K562 (cell line): ENCODE results near the gene ALG9. TPM values are rescaled to one million over a fixed set of nuclear protein-coding genes. Genes with fewer than 3 reads are reported as not detected.

Source experiments
- ATAC-seq: fragments of 200-7000 bp; cut with Tn5 transposase; 3 replicates; pipeline ENCODE4 v1.9.1; 2020; ENCODE audit warnings: moderate library complexity
- BruUV-seq: library from RNA; stranded (reverse); fragments of 400-500 nt; replicated peaks from 2 replicates; lab custom pipeline; 2021; lab: Mats Ljungman, UMichigan
- CTCF ChIA-PET: fragments of 300-600 bp; formaldehyde crosslinking; extraction: SDS; loops from one replicate; lab custom pipeline; 2021; ENCODE audit warnings: low intra/inter-chr PET ratio; lab: Yijun Ruan, JAX
- POLR2A ChIA-PET: fragments of 300-600, 350-650 bp; sonication (Branson Sonifier 250); formaldehyde crosslinking; extraction: SDS; loops from one replicate; lab custom pipeline; 2021; ENCODE audit warnings: antibody characterized with exemption, inconsistent platforms; lab: Yijun Ruan, JAX
- DNase-seq, 4 experiments: peaks; one replicate each; pipeline versions ENCODE4 v3.0.0 to v3.0.0-alpha.2; 2011 to 2018; ENCODE audit warnings: low spot score in 3 of 4, mixed read lengths in 3 of 4; ENCODE audit errors: extremely low read depth in 1 of 4
- FAIRE-seq: peaks from 2 replicates; lab custom pipeline; 2011; peaks lifted over from hg19 to GRCh38; lab: Jason Lieb, UNC
- H2AFZ ChIP-seq: 2 replicates; pipeline ENCODE4 v1.6.0; 2011; ENCODE audit warnings: low read depth, low read length, control low read depth, inconsistent platforms
- H3K27ac ChIP-seq: fragments of 200-600 bp; 3 replicates; pipeline ENCODE4 v1.8.0; 2011; ENCODE audit warnings: low read depth, mild to moderate bottlenecking, control low read depth, inconsistent platforms, low read length, moderate library complexity, mixed read lengths; ENCODE audit errors: extremely low read depth
- H3K27me3 ChIP-seq, 2 experiments: fragments of 300-600 bp in 1 of 2; 2 replicates in 1 of 2; 3 replicates in 1 of 2; pipeline versions ENCODE4 v1.6.0 to v1.8.0; 2011; ENCODE audit warnings: inconsistent platforms in 2 of 2, low read length in 2 of 2, mild to moderate bottlenecking in 1 of 2, mixed read lengths in 1 of 2, moderate library complexity in 1 of 2; ENCODE audit not compliant: control insufficient read depth in 2 of 2, insufficient read depth in 2 of 2
- H3K36me3 ChIP-seq: fragments of 300-600 bp; 3 replicates; pipeline ENCODE4 v1.8.0; 2011; ENCODE audit warnings: mild to moderate bottlenecking, low read length, inconsistent platforms; ENCODE audit not compliant: control insufficient read depth, insufficient read depth
- H3K4me1 ChIP-seq, 2 experiments: fragments of 200-600 bp in 1 of 2; replicated peaks in 1 of 2; 2 replicates in 1 of 2; 3 replicates in 1 of 2; pipeline versions ENCODE4 v1.5.1 to v1.8.0; 2011; ENCODE audit warnings: inconsistent platforms in 2 of 2, low read length in 2 of 2, mild to moderate bottlenecking in 1 of 2, mixed read lengths in 1 of 2, moderate library complexity in 1 of 2; ENCODE audit not compliant: control insufficient read depth in 2 of 2, insufficient read depth in 2 of 2
- H3K4me2 ChIP-seq: 2 replicates; pipeline ENCODE4 v1.6.1; 2011; ENCODE audit warnings: low read length, control low read depth, inconsistent platforms, mixed read lengths; ENCODE audit not compliant: insufficient read depth
- H3K4me3 ChIP-seq: fragments of 200-600 bp; sonication (generic), shearing (Covaris generic); 2 replicates; pipeline ENCODE4 v1.5.1; 2016; ENCODE audit warnings: control low read depth, inconsistent platforms
- H3K79me2 ChIP-seq: fragments of 200-600 bp; 3 replicates; pipeline ENCODE4 v1.8.0; 2011; ENCODE audit warnings: low read length, inconsistent platforms; ENCODE audit not compliant: control insufficient read depth, insufficient read depth
- H3K9ac ChIP-seq, 2 experiments: 2 replicates each; pipeline versions ENCODE4 v1.6.0 to v1.6.1; 2011; ENCODE audit warnings: low read depth in 2 of 2, low read length in 2 of 2, control low read depth in 1 of 2, inconsistent platforms in 1 of 2, mild to moderate bottlenecking in 1 of 2, mixed read lengths in 1 of 2; ENCODE audit not compliant: insufficient read depth in 1 of 2
- H3K9me1 ChIP-seq: one replicate; pipeline ENCODE4 v1.6.0; 2011; ENCODE audit warnings: inconsistent platforms, mild to moderate bottlenecking, low read length, moderate library complexity; ENCODE audit not compliant: control insufficient read depth, insufficient read depth
- H3K9me3 ChIP-seq: replicated peaks from 2 replicates; pipeline ENCODE4 v1.5.1; 2011; ENCODE audit warnings: low read depth, low read length, inconsistent platforms; ENCODE audit not compliant: control insufficient read depth, insufficient read depth
- H4K20me1 ChIP-seq: replicated peaks from 2 replicates; pipeline ENCODE4 v1.6.1; 2011; ENCODE audit warnings: low read length, inconsistent platforms, mixed read lengths; ENCODE audit not compliant: control insufficient read depth, insufficient read depth
- ARID3A ChIP-seq: IDR thresholded peaks from 2 replicates; pipeline ENCODE4 v1.6.1; 2012; ENCODE audit warnings: low read depth, low read length, improper control_type of control experiment, borderline replicate concordance
- ATF6 ChIP-seq: sonication (generic); formaldehyde crosslinking; IDR thresholded peaks from 2 replicates; pipeline ENCODE4 v1.4.0; 2020; ENCODE audit warnings: mild to moderate bottlenecking, missing genetic modification reagents
- BCOR ChIP-seq: fragments of 450-650 bp; IDR thresholded peaks from 2 replicates; pipeline ENCODE4 v1.6.1; 2016
- GTF2A2 ChIP-seq: IDR thresholded peaks from 2 replicates; pipeline ENCODE4 v1.6.1; 2016; ENCODE audit warnings: mild to moderate bottlenecking, missing genetic modification characterization, missing compliant biosample characterization
- MAFF ChIP-seq: IDR thresholded peaks from 2 replicates; pipeline ENCODE4 v1.6.1; 2012; ENCODE audit warnings: low read length, improper control_type of control experiment
- PTRF ChIP-seq: fragments of 450-650 bp; IDR thresholded peaks from 2 replicates; pipeline ENCODE4 v1.6.1; 2016; ENCODE audit warnings: mild to moderate bottlenecking, missing genetic modification characterization, missing compliant biosample characterization
- TCF7L2 ChIP-seq: fragments of 150-350 bp; IDR thresholded peaks from 2 replicates; pipeline ENCODE4 v1.6.1; 2016; ENCODE audit warnings: low read depth, mild to moderate bottlenecking, low read length, moderate library complexity
- TSHZ1 ChIP-seq: fragments of 250-450 bp; sonication (Bioruptor Pico); IDR thresholded peaks from 2 replicates; pipeline ENCODE4 v1.4.0; 2020; ENCODE audit warnings: mild to moderate bottlenecking, moderate library complexity
- ZNF277 ChIP-seq: fragments of 250-450 bp; sonication (Bioruptor Pico); IDR thresholded peaks from 2 replicates; pipeline ENCODE4 v1.8.0; 2022; ENCODE audit warnings: inconsistent platforms, mild to moderate bottlenecking, moderate library complexity, borderline replicate concordance
- ZNF316 ChIP-seq: fragments of 450-650 bp; IDR thresholded peaks from 2 replicates; pipeline ENCODE4 v1.6.1; 2016
- ZNF586 ChIP-seq: fragments of 450-650 bp; formaldehyde crosslinking; conservative IDR thresholded peaks from 2 replicates; pipeline ENCODE4 v1.4.0; 2020; ENCODE audit warnings: mild to moderate bottlenecking, moderate library complexity
- ZSCAN29 ChIP-seq: fragments of 450-650 bp; IDR thresholded peaks from 2 replicates; pipeline ENCODE4 v1.6.1; 2017
- WGBS: fragments of 100-300 bp; shearing (Covaris generic); methylation state at CpG from one replicate; pipeline ENCODE4 v1.1.6; 2016; ENCODE audit warnings: low coverage, mixed read lengths; ENCODE audit not compliant: insufficient coverage; ENCODE audit errors: missing lambda C conversion rate; 5-methylcytosine and 5-hydroxymethylcytosine counted together
- in situ Hi-C: fragments of 300-500 bp; cut with MboI; formaldehyde crosslinking; loops from 4 replicates; pipeline ENCODE4 v1.15.0; 2018; ENCODE audit warnings: inconsistent platforms, mixed read lengths
- intact Hi-C: fragments of 100-400 bp; cut with micrococcal nuclease; formaldehyde crosslinking; loops from 2 replicates; pipeline ENCODE4 v1.14.2; 2022
- polyA plus RNA-seq, 8 experiments: library from polyadenylated mRNA; depleted of rRNA in 4 of 8; stranded (reverse) in 5 of 8; unstranded in 3 of 8; fragments of >200 nt; fragmentation: Nextera tagmentation in 2 of 8; fragmentation: Illumina TruSeq in 1 of 8; extraction: Ambion mirVana in 2 of 8; extraction: Trizol in 1 of 8; gene quantifications; 2 replicates each; pipeline versions ENCODE4 v1.2.1 to v1.2.3, GENCODE V29; 2011 to 2014; ENCODE audit warnings: inconsistent platforms in 1 of 8, missing spikeins in 1 of 8
- total RNA-seq, 7 experiments: library from RNA; depleted of rRNA in 6 of 7; stranded (reverse); fragments of >200 nt in 6 of 7; fragmentation: Illumina TruSeq in 2 of 7; extraction: Trizol in 2 of 7; gene quantifications; 2 replicates each; pipeline versions ENCODE4 v1.2.1 to v1.2.3, GENCODE V29; 2011 to 2021; ENCODE audit warnings: low replicate concordance in 1 of 7

The ALG9 gene
- total and polyA plus RNA-seq, 9 of the 15 experiments (the other 6 are each of a cell fraction or from before 2014, with no cell fraction given): 11.5 to 40.5 (median 24.9) TPM

GRCh38 chr11:111878849-111879636, 7.7 kb upstream of the ALG9 start, which contains the start of the genes CFAP68 and FDXACB1:
Gene CFAP68, plus strand, starts transcription at chr11:111879541. Its CDS starts 20 bp downstream, at chr11:111879561.
Gene FDXACB1, minus strand, starts transcription at chr11:111879165. Its CDS starts 33 bp downstream, at chr11:111879132.
- under 1% methylated on average over 47 of the region's 55 CpGs for WGBS
- peaks cover 8% of the 10 kb centered on the region for H3K79me2 ChIP-seq
- intact Hi-C loops (loop anchor here (1.0 to 5.0 kb wide), 8 partner anchors 33 to 403 kb away; partner anchors contain the start of genes BCO2, CRYAB, HSPB2 and SDHD), in situ Hi-C loops (loop anchor here (5.0 kb wide), 1 partner anchor 108 kb away; no protein-coding TSS in a partner anchor)
- ChIA-PET POLR2A (interaction anchor here (1.2 to 1.5 kb wide), 3 partner anchors 15 to 103 kb away, joined by 3 to 5 read pairs (median 3); no protein-coding TSS in a partner anchor), CTCF (interaction anchor here (0.6 to 2.2 kb wide), 4 partner anchors 100 to 343 kb away, joined by 3 to 26 read pairs (median 5); no protein-coding TSS in a partner anchor)
- FAIRE-seq: peak; percentile 95
- H2AFZ ChIP-seq: peak within 1 kb of the TSS; percentile 99
- H3K9me1 ChIP-seq: no peaks in the 10 kb centered on the region
- H3K27ac ChIP-seq: peak within 1 kb of the TSS; percentile 95
- H4K20me1 ChIP-seq: no peaks in the 10 kb centered on the region
- peak; percentile 92 to 98 (median 93) for DNase-seq
- H3K27me3 ChIP-seq: no peaks in the 10 kb centered on the region
- no peaks in the 10 kb centered on the region for H3K9me3 ChIP-seq
- peaks cover 13% of the 10 kb centered on the region; the same call in 2 of the 3 replicates for H3K36me3 ChIP-seq
- ATAC-seq: peak; percentile 91
- H3K4me3 ChIP-seq: peak within 1 kb of the TSS; percentile 62
- H3K4me1 ChIP-seq: peaks cover 10 to 21% of the 10 kb centered on the region in 2 experiments; a peak in 4 of 5 replicates
- H3K4me2 ChIP-seq: peak within 1 kb of the TSS; percentile 96
- H3K9ac ChIP-seq: peak within 1 kb of the TSS; percentile 86 to 94
- no TSS peak for BruUV-seq
- TF ChIP-seq ZNF586: no peak
- no peak for TF ChIP-seq ZNF277 (CRISPR knock-in tag)
- no peak for TF ChIP-seq ATF6 (CRISPR knock-in tag)
- TF ChIP-seq ARID3A: 0 out of 2 replicates have a peak, but pooled peaks have one; percentile 11
- no peak for TF ChIP-seq MAFF
- TF ChIP-seq PTRF (tag): no peak
- no peak for TF ChIP-seq ZSCAN29
- TF ChIP-seq TSHZ1 (CRISPR knock-in tag): no peak
- 0 out of 2 replicates have a peak, but pooled peaks have one; percentile 66 for TF ChIP-seq TCF7L2
- no peak for TF ChIP-seq GTF2A2 (tag)
- peak; percentile 80 for TF ChIP-seq BCOR
- no peak for TF ChIP-seq ZNF316
